ENCODE data around the gene ZNF746.

DNA sequence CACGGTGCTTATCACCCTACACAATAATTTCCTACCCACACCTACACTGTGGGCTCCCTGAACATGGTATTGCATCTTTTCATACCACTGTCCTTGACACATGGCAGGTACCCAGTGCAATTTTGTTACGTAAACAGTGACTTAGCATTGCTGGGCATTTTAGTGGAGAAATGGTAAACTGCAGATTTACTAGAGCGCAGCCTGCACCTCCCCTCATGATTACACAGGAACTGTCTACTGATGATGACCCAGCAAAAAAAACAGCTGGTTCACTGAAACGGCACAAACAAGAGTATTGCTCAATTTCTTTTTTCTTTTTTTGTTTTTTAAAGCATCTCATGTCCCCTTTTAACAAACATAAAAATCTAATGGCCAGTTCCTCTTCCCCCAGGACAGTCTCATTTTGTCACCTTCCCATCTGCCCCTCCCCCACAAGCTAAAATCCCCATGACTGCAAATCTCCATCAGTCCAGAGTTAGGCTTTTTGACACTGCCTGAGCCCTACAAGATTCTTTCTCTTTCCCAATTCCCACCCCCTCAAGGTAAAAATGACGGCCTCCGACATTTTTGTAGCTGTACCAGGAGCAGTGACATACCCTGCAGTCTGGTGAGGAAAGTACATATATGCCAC lies 2.8 kb downstream of the ZNF746 start:
- TF ChIP-seq, protein P1, sequence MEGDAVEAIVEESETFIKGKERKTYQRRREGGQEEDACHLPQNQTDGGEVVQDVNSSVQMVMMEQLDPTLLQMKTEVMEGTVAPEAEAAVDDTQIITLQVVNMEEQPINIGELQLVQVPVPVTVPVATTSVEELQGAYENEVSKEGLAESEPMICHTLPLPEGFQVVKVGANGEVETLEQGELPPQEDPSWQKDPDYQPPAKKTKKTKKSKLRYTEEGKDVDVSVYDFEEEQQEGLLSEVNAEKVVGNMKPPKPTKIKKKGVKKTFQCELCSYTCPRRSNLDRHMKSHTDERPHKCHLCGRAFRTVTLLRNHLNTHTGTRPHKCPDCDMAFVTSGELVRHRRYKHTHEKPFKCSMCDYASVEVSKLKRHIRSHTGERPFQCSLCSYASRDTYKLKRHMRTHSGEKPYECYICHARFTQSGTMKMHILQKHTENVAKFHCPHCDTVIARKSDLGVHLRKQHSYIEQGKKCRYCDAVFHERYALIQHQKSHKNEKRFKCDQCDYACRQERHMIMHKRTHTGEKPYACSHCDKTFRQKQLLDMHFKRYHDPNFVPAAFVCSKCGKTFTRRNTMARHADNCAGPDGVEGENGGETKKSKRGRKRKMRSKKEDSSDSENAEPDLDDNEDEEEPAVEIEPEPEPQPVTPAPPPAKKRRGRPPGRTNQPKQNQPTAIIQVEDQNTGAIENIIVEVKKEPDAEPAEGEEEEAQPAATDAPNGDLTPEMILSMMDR (IDR thresholded peaks at IDR 0.05; ENCODE audit: poor library complexity, severe bottlenecking): no peak
- no peak for TF ChIP-seq POLR2AphosphoS5 (IDR thresholded peaks at IDR 0.05)
- no peak for TF ChIP-seq SMC3 (conservative IDR thresholded peaks at IDR 0.05; ENCODE audit: poor library complexity)
- no peak for TF ChIP-seq TAF1 (IDR thresholded peaks at IDR 0.05; ENCODE audit: low read depth)
